ENCODE data around the gene C2orf49.

The C2orf49 gene

GRCh38 chr2:105296017-105296611, 41.2 kb upstream of the C2orf49 start:
- TF ChIP-seq CTCF (conservative IDR thresholded peaks at IDR 0.05) = no peak
- H3K27ac ChIP-seq = peak overlapping the region; percentile 95

DNA sequence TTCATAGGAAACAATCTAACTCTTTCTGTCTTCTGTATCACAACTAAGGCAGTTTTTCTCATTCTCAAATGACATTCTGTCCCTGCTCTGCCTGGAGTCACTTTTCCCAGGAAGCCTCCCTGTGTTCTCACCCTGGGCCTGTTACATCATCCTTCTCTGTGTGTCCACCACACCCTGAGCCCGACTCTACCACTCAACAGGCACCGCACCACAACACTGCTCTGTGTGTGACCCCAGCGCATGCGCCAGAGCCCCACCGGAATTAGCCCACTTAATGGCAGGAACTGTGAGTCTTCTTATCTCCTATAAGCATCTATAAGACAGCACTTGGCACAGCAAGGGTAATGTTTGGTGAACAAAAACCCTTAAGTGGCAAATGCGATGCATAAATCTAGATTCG, 40.1 kb upstream of the C2orf49 start:
- no peak for TF ChIP-seq CTCF (conservative IDR thresholded peaks at IDR 0.05)
- H3K27ac ChIP-seq = peak overlapping the region; percentile 95

DNA sequence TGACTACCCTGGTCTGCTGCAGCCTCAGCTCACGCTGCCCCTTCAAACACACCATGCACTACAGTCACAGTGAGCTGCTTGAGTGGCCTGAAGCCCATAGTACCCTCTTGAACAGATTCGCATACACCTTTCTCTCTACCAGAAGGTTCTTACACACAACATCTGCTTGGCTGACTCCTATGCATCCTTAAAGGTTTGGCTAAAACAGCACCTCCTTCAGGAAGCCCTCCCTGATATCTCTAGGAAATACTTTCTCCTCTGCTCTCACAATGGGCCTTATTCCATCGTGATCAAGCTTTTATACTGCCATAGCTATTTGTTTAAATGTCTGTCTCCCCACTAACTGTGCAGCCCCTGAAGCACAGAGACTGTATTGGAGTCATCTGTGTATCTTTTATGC, 39.3 kb upstream of the C2orf49 start:
- H3K27ac ChIP-seq = peak overlapping the region; percentile 95
- TF ChIP-seq CTCF (conservative IDR thresholded peaks at IDR 0.05) = no peak

GRCh38 chr2:105299290-105299689, 38.0 kb upstream of the C2orf49 start:
- no peak for TF ChIP-seq CTCF (conservative IDR thresholded peaks at IDR 0.05)
- peak overlapping the region; percentile 95 for H3K27ac ChIP-seq

- no peak overlapping the region for H3K27ac ChIP-seq
- no peak for TF ChIP-seq CTCF (conservative IDR thresholded peaks at IDR 0.05)
Measured at GRCh38 chr2:105301646-105302045, 35.7 kb upstream of the C2orf49 start.

DNA sequence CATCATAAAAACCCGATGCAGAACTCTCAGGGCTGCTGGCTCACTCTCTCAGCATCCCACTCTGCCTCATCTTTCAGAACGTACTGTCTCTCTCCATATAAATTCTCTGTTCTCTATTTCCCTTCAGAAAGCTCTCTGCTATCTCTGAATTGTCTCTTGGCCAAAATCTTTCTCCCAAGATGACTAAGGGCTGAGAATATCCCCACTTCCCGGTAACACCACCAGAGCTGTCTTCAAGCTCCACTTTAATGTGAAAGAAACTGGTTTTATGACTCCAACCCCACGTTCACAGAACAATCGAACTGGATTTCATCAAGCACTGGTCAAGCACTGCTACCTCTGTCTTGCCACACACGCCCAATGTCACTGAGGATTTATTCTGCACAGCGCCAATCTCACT, 30.2 kb upstream of the C2orf49 start:
- no peak overlapping the region for H3K27ac ChIP-seq
- TF ChIP-seq CTCF (conservative IDR thresholded peaks at IDR 0.05) = no peak

- TF ChIP-seq CTCF (conservative IDR thresholded peaks at IDR 0.05) = no peak
- H3K27ac ChIP-seq = no peak overlapping the region
Measured at GRCh38 chr2:105307550-105307949, 29.8 kb upstream of the C2orf49 start.

Data from VCaP (cell line).